ENCODE measurements around the gene PRCP.

- TF ChIP-seq YY1 (IDR thresholded peaks at IDR 0.05; ENCODE audit: insufficient read depth, insufficient read length) (no peak), ZNF274 (IDR thresholded peaks at IDR 0.05; ENCODE audit: low read depth, low read length) (no peak)
Observed at GRCh38 chr11:82949352-82949751, 49.1 kb upstream of the PRCP start.

Data from NT2/D1 (cell line).